Esophagus muscularis mucosa (tissue), 4 donors: ENCODE measurements around the gene GPBAR1. TPM values are rescaled to one million over a fixed set of nuclear protein-coding genes. Genes with fewer than 3 reads are reported as not detected.

Experiments used
- DNase-seq: peaks from one replicate; pipeline ENCODE4 v3.0.0-alpha.2; 2017; ENCODE audit errors: extremely low spot score
- H3K27ac ChIP-seq, 4 donors: fragments of 200-600 bp; sonication (generic); replicated peaks in 1 of 4; 1 replicate in 3 of 4; 2 replicates in 1 of 4; pipeline ENCODE4 v1.5.1; 2016 to 2019; ENCODE audit warnings: mild to moderate bottlenecking in 1 of 4
- H3K27me3 ChIP-seq, 4 donors: fragments of 200-600 bp; sonication (generic); one replicate each; pipeline versions ENCODE4 v1.5.1 to v1.6.0; 2016 to 2019
- H3K36me3 ChIP-seq, 4 donors: fragments of 200-600 bp; sonication (generic); one replicate each; pipeline ENCODE4 v1.5.1; 2016 to 2019
- H3K4me1 ChIP-seq, 4 donors: fragments of 200-600 bp; sonication (generic); one replicate each; pipeline ENCODE4 v1.5.1; 2016 to 2019
- H3K4me3 ChIP-seq, 4 donors: fragments of 200-600 bp; sonication (generic); 1 replicate in 2 of 4; 2 replicates in 2 of 4; pipeline ENCODE4 v1.5.1; 2016 to 2019; ENCODE audit warnings: mild to moderate bottlenecking in 4 of 4, moderate library complexity in 1 of 4
- H3K9me3 ChIP-seq, 4 donors: fragments of 200-600 bp; sonication (generic); 1 replicate in 3 of 4; 2 replicates in 1 of 4; pipeline ENCODE4 v1.5.1; 2016 to 2019
- EP300 ChIP-seq: sonication (generic); formaldehyde crosslinking; IDR thresholded peaks from one replicate; pipeline ENCODE4 v1.6.1; 2017; ENCODE audit warnings: antibody characterized with exemption
- POLR2A ChIP-seq: fragments of 450-650 bp; IDR thresholded peaks from one replicate; pipeline ENCODE4 v1.6.1; 2017; ENCODE audit warnings: antibody characterized with exemption, moderate library complexity, mild to moderate bottlenecking, low read depth
- POLR2AphosphoS5 ChIP-seq, 2 donors: sonication (generic); formaldehyde crosslinking; IDR thresholded peaks; one replicate each; pipeline ENCODE4 v1.6.1; 2017; ENCODE audit warnings: antibody characterized with exemption in 2 of 2
- WGBS: methylation state at CpG from one replicate; pipeline ENCODE4 v1.1.5; 2018; 5-methylcytosine and 5-hydroxymethylcytosine counted together
- intact Hi-C: fragments of 100-400 bp; cut with DNase I; formaldehyde crosslinking; loops from one replicate; pipeline ENCODE4 v1.15.1; 2023
- total RNA-seq, 4 donors: library from RNA; depleted of rRNA; stranded (reverse); fragments of >200 nt; gene quantifications; one replicate each; pipeline versions ENCODE4 v1.1.0 to v1.2.1, GENCODE V29; 2016
- TF ChIP-seq, protein P1 (sequence below), 3 experiments: fragments of 200-600 bp in 2 of 3; fragments of 450-650 bp in 1 of 3; sonication (generic) in 2 of 3; IDR thresholded peaks; one replicate each; pipeline ENCODE4 v1.5.1; 2017 to 2019; ENCODE audit warnings: antibody characterized with exemption in 3 of 3, mild to moderate bottlenecking in 2 of 3, moderate library complexity in 1 of 3

Gene GPBAR1
- total RNA-seq, 4 donors from 2014 or later: 0.42 to 4.5 (median 3.9) TPM

DNA sequence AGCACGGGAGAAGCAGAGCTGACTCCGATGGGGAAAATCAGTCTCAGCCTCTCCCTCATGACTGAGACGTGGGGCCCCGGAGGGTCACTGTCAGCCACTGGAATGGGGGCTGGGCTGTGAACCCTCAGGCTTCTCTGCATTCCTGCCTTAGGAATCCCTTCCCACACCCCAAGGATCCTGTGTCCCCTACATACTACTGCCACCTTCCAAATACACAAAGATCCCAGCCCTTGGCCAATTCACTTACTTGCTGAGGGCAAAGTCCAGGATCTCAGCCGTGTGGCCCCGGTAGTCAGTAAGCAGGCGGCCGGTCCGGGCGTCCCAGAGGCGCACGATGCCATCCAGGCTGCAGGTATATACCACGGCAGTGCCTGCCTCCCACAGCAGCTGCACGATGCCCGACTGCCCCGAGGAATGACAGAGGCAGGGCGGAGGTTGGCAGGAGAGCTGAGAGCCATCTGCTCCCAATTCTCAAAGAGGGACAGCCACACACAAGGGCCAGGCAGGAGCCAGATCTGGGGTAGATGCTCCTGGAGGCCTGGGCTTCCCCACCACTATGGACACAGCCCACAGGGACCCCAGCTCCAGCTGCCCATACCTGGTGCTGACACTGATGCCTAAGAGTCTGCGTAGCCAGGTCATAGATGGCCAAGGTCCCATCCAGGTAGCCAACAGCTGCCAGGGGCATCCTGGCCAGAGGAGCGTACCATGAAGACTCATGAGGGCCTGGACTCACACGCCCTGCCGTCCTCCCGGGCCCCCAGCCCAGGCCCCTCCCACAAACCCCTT, 4.2 kb downstream of the GPBAR1 start:
- peaks cover 51 to 70% (median 60%) of the 10 kb centered on the region in 4 donors for H3K4me1 ChIP-seq
- WGBS: 90% methylated on average over 17 of the region's 22 CpGs
- no peak overlapping the region for H3K27ac ChIP-seq
- peaks cover 24 to 61% (median 54%) of the 10 kb centered on the region in 4 donors for H3K36me3 ChIP-seq
- TF ChIP-seq, protein P1, sequence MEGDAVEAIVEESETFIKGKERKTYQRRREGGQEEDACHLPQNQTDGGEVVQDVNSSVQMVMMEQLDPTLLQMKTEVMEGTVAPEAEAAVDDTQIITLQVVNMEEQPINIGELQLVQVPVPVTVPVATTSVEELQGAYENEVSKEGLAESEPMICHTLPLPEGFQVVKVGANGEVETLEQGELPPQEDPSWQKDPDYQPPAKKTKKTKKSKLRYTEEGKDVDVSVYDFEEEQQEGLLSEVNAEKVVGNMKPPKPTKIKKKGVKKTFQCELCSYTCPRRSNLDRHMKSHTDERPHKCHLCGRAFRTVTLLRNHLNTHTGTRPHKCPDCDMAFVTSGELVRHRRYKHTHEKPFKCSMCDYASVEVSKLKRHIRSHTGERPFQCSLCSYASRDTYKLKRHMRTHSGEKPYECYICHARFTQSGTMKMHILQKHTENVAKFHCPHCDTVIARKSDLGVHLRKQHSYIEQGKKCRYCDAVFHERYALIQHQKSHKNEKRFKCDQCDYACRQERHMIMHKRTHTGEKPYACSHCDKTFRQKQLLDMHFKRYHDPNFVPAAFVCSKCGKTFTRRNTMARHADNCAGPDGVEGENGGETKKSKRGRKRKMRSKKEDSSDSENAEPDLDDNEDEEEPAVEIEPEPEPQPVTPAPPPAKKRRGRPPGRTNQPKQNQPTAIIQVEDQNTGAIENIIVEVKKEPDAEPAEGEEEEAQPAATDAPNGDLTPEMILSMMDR (IDR thresholded peaks at IDR 0.05): no peak
- TF ChIP-seq POLR2A (no peak), POLR2AphosphoS5 (IDR thresholded peaks at IDR 0.05) (no peak), EP300 (no peak)
- H3K9me3 ChIP-seq: no peaks in the 10 kb centered on the region
- intact Hi-C loops: loop anchor here (5.0 kb wide), 1 partner anchor 48 kb away; the partner anchor contains the start of gene ARPC2
- no peaks in the 10 kb centered on the region for H3K27me3 ChIP-seq
- DNase-seq: no peak
- no peak overlapping the region for H3K4me3 ChIP-seq

DNA sequence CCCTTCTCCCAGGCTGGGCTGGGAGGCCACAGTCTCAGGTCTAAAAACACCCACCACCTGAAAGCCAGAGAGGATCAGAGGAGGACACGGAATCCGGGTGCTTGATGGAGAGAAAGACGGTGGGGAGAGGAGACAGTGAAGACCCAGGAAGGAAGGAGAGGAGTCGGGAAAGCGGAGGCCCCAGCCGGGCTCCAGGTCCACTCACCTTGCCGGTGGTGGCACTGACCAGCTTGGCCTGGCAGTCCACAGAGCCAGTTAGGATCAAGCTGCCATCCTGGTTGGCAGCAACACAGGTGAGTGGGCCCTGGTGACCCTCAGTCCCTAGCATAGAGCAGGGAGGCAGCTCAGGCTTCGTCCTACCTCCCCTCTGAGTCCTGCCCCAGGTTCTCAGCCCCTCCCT, 4.8 kb downstream of the GPBAR1 start:
- Histone ChIP-seq H3K4me1 (peaks cover 44 to 64% (median 54%) of the 10 kb centered on the region in 4 donors), H3K36me3 (peaks cover 24 to 61% (median 54%) of the 10 kb centered on the region in 4 donors), H3K27me3 (no peaks in the 10 kb centered on the region), H3K27ac (no peak overlapping the region), H3K4me3 (no peak overlapping the region), H3K9me3 (no peaks in the 10 kb centered on the region)
- DNase-seq: no peak
- intact Hi-C loops: no loop called here
- WGBS: 93% methylated on average over 8 of the region's 8 CpGs
- TF ChIP-seq, protein P1 (IDR thresholded peaks at IDR 0.05): no peak
- no peak for TF ChIP-seq POLR2A
- TF ChIP-seq EP300: no peak
- no peak for TF ChIP-seq POLR2AphosphoS5 (IDR thresholded peaks at IDR 0.05)

DNA sequence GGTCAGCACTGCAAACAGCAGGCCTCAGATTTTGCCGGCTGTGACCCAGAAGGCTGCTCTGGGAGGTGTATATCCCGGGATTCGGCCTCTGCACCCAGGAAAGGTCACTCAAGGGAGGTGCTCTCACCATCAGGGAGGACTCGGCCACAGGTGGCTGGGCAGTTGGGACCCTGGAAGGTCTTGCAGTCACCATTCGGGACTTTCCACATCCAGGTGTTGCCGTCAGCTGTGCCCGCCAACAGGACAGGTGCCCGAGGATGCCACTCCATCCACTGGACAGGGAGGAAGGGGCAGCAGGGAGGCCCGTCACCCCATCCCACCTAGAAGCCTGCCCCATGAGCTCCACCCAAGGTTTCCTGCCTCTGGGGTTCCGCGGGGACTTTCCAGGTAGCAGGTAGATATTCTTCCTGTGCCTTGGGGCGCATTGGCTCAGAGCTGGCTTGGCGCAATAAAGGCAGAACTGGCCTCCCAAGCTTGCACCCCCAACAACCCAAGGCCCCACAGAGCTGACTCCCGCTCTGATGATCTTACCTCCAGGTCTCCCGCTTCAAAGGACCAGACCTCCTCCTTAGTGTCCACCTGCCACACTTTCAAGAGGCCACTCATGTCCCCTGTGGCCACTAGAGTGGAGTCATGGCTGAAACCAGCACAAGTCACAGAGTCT, 5.6 kb downstream of the GPBAR1 start:
- Histone ChIP-seq H3K4me1 (peaks cover 44 to 64% (median 53%) of the 10 kb centered on the region in 4 donors), H3K27ac (no peak overlapping the region), H3K9me3 (no peaks in the 10 kb centered on the region), H3K4me3 (no peak overlapping the region), H3K36me3 (peaks cover 24 to 61% (median 54%) of the 10 kb centered on the region in 4 donors), H3K27me3 (no peaks in the 10 kb centered on the region)
- no peak for DNase-seq
- TF ChIP-seq, protein P1 (IDR thresholded peaks at IDR 0.05): no peak
- no peak for TF ChIP-seq EP300
- no peak for TF ChIP-seq POLR2AphosphoS5 (IDR thresholded peaks at IDR 0.05)
- TF ChIP-seq POLR2A: no peak
- intact Hi-C loops: no loop called here
- 95% methylated on average over 9 of the region's 15 CpGs for WGBS

DNA sequence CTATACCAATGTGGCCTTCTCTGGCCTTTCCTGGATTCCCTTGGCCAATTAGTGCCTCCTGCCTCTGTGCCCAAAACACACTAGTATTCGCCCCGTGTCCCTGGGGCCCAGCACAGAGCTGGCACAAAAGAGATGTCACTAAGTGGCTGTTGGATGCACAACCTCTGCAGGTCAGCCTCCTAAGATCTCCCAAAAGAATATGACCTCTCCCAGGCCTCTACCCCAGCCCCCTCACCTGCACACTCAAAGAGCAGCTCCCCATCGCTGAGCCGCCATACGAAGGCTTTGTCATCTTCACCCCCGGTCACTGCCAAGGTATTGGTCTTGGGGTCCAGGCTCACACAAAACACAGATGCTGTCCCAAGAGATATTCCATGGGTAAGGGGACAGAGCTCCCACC, 6.4 kb downstream of the GPBAR1 start:
- peaks cover 24 to 61% (median 54%) of the 10 kb centered on the region in 4 donors for H3K36me3 ChIP-seq
- no peak for TF ChIP-seq POLR2AphosphoS5 (IDR thresholded peaks at IDR 0.05)
- no peak for TF ChIP-seq POLR2A
- no peak for TF ChIP-seq EP300
- TF ChIP-seq, protein P1 (IDR thresholded peaks at IDR 0.05): no peak
- intact Hi-C loops: no loop called here
- H3K4me1 ChIP-seq: peaks cover 44 to 64% (median 53%) of the 10 kb centered on the region in 4 donors
- DNase-seq: no peak
- no peak overlapping the region for H3K27ac ChIP-seq
- no peaks in the 10 kb centered on the region for H3K27me3 ChIP-seq
- WGBS: 98% methylated on average over 6 of the region's 6 CpGs
- H3K4me3 ChIP-seq: no peak overlapping the region
- H3K9me3 ChIP-seq: no peaks in the 10 kb centered on the region
